ENCODE data around the gene CAMTA1. TPM values are rescaled to one million over a fixed set of nuclear protein-coding genes. Genes with fewer than 3 reads are reported as not detected.

CAMTA1 gene
- total RNA-seq, 2 donors from 2014 or later: 100 to 102 TPM

DNA sequence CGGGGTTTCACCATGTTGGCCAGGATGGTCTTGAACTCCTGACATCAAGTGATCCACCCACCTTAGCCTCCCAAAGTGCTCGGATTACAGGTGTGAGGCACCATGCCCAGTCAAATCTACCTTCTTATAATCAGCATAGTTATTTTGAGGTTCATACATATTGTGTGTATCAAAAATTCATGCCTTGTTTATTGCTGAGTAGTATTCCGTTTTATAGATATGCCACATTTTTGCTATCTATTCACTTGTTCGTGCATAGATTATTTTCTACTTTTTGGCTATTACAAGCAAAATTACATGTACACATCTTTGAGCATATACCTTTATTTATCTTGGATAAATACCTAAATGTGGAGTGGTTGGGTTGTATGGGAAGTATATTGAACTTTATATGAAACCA lies 344.9 kb downstream of the CAMTA1 start:
- intact Hi-C loops (cut with DNase I): no loop called here
- no peaks in the 10 kb centered on the region for H3K27me3 ChIP-seq (replicated peaks; ENCODE audit: insufficient read depth)
- H3K4me3 ChIP-seq: no peak overlapping the region
- TF ChIP-seq, protein P1, sequence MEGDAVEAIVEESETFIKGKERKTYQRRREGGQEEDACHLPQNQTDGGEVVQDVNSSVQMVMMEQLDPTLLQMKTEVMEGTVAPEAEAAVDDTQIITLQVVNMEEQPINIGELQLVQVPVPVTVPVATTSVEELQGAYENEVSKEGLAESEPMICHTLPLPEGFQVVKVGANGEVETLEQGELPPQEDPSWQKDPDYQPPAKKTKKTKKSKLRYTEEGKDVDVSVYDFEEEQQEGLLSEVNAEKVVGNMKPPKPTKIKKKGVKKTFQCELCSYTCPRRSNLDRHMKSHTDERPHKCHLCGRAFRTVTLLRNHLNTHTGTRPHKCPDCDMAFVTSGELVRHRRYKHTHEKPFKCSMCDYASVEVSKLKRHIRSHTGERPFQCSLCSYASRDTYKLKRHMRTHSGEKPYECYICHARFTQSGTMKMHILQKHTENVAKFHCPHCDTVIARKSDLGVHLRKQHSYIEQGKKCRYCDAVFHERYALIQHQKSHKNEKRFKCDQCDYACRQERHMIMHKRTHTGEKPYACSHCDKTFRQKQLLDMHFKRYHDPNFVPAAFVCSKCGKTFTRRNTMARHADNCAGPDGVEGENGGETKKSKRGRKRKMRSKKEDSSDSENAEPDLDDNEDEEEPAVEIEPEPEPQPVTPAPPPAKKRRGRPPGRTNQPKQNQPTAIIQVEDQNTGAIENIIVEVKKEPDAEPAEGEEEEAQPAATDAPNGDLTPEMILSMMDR (IDR thresholded peaks at IDR 0.05): no peak
- TF ChIP-seq POLR2A (IDR thresholded peaks at IDR 0.05) (no peak), POLR2AphosphoS5 (IDR thresholded peaks at IDR 0.05) (no peak)
- no peaks in the 10 kb centered on the region for H3K36me3 ChIP-seq
- H3K4me1 ChIP-seq (replicated peaks): no peaks in the 10 kb centered on the region
- no peak for DNase-seq (ENCODE audit: low spot score)
- H3K9me3 ChIP-seq: no peaks in the 10 kb centered on the region
- H3K27ac ChIP-seq: no peak overlapping the region
- 96% methylated on average over 4 of the region's 4 CpGs for WGBS

GRCh38 chr1:7135493-7135892 lies 350.2 kb downstream of the CAMTA1 start:
- no peak for TF ChIP-seq POLR2A (IDR thresholded peaks at IDR 0.05)
- TF ChIP-seq, protein P1 (IDR thresholded peaks at IDR 0.05): no peak
- TF ChIP-seq POLR2AphosphoS5 (IDR thresholded peaks at IDR 0.05): no peak
- WGBS: 86% methylated on average over 3 of the region's 3 CpGs
- intact Hi-C loops (cut with DNase I): no loop called here

GRCh38 chr1:7136166-7136953 lies 351.1 kb downstream of the CAMTA1 start:
- Histone ChIP-seq H3K4me3 (no peak overlapping the region), H3K36me3 (no peaks in the 10 kb centered on the region), H3K4me1 (replicated peaks) (no peaks in the 10 kb centered on the region), H3K9me3 (no peaks in the 10 kb centered on the region), H3K27me3 (replicated peaks; ENCODE audit: insufficient read depth) (no peaks in the 10 kb centered on the region), H3K27ac (no peak overlapping the region)
- intact Hi-C loops (cut with DNase I): no loop called here
- TF ChIP-seq POLR2A (IDR thresholded peaks at IDR 0.05): no peak
- WGBS: 62% methylated on average over 8 of the region's 8 CpGs
- no peak for DNase-seq (ENCODE audit: low spot score)

More at GRCh38 chr1:7135493-7135892, 350.2 kb downstream of the CAMTA1 start:
- no peak overlapping the region for H3K27ac ChIP-seq
- H3K9me3 ChIP-seq: no peaks in the 10 kb centered on the region
- no peaks in the 10 kb centered on the region for H3K36me3 ChIP-seq
- no peaks in the 10 kb centered on the region for H3K27me3 ChIP-seq (replicated peaks; ENCODE audit: insufficient read depth)
- no peak for DNase-seq (ENCODE audit: low spot score)
- no peak overlapping the region for H3K4me3 ChIP-seq
- no peaks in the 10 kb centered on the region for H3K4me1 ChIP-seq (replicated peaks)

DNA sequence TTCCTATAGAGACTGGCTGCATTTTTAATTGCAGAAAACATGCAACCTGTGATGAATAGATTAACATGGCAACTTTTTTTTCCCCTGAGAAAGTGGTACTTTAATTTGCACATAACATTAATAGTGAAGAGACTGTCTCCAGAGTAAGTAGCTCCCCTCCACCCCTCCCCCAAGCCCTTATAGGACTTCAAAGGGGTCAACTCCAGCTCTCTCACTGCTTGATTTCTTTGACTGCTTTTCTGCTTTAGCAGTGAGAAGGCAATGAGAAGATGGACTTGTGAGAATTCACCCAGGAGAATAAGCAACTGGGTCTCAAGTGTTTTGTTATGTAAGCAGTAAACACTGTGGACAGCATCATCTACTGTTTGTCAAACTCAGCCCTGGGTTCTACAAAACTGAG lies 355.0 kb downstream of the CAMTA1 start:
- Histone ChIP-seq H3K4me3 (no peak overlapping the region), H3K4me1 (replicated peaks) (no peaks in the 10 kb centered on the region), H3K9me3 (no peaks in the 10 kb centered on the region), H3K27ac (no peak overlapping the region), H3K36me3 (no peaks in the 10 kb centered on the region), H3K27me3 (replicated peaks; ENCODE audit: insufficient read depth) (no peaks in the 10 kb centered on the region)
- intact Hi-C loops (cut with DNase I): no loop called here
- DNase-seq (ENCODE audit: low spot score): no peak
- TF ChIP-seq, protein P1 (IDR thresholded peaks at IDR 0.05): no peak
- TF ChIP-seq POLR2A (IDR thresholded peaks at IDR 0.05) (no peak), POLR2AphosphoS5 (IDR thresholded peaks at IDR 0.05) (no peak)

- intact Hi-C loops (cut with DNase I): no loop called here
- no peak for DNase-seq (ENCODE audit: low spot score)
- Histone ChIP-seq H3K27me3 (replicated peaks; ENCODE audit: insufficient read depth) (no peaks in the 10 kb centered on the region), H3K4me1 (replicated peaks) (no peaks in the 10 kb centered on the region), H3K36me3 (no peaks in the 10 kb centered on the region), H3K4me3 (no peak overlapping the region), H3K9me3 (no peaks in the 10 kb centered on the region), H3K27ac (no peak overlapping the region)
- TF ChIP-seq POLR2A (IDR thresholded peaks at IDR 0.05) (no peak), POLR2AphosphoS5 (IDR thresholded peaks at IDR 0.05) (no peak)
- TF ChIP-seq, protein P1 (IDR thresholded peaks at IDR 0.05): no peak
- WGBS: 70% methylated on average over 9 of the region's 9 CpGs
Observed at GRCh38 chr1:7145947-7146346, 360.7 kb downstream of the CAMTA1 start.

All from prostate gland (tissue), 2 donors.